GM12891 (cell line): ENCODE results near the gene GLIS1.

Source experiments
- DNase-seq: peaks from one replicate; pipeline ENCODE4 v3.0.0; 2011; ENCODE audit warnings: low spot score; ENCODE audit not compliant: insufficient read length
- FAIRE-seq: peaks from 2 replicates; lab custom pipeline; 2011; peaks lifted over from hg19 to GRCh38; lab: Jason Lieb, UNC
- PAX5 ChIP-seq: IDR thresholded peaks from 2 replicates; pipeline ENCODE4 v1.6.1; 2011; ENCODE audit warnings: low read length, moderate library complexity, mild to moderate bottlenecking; ENCODE audit not compliant: insufficient read depth, severe bottlenecking
- POLR2A ChIP-seq: IDR thresholded peaks from 2 replicates; pipeline ENCODE4 v1.6.1; 2011; ENCODE audit warnings: low read depth, low read length, control low read depth
- POLR2AphosphoS5 ChIP-seq: IDR thresholded peaks from 2 replicates; pipeline ENCODE4 v1.6.1; 2011; ENCODE audit warnings: low read depth, low read length, control low read depth
- POU2F2 ChIP-seq: IDR thresholded peaks from 2 replicates; pipeline ENCODE4 v1.6.1; 2011; ENCODE audit warnings: low read depth, mild to moderate bottlenecking, control low read depth, low read length, moderate library complexity
- SPI1 ChIP-seq: IDR thresholded peaks from 2 replicates; pipeline ENCODE4 v1.6.1; 2011; ENCODE audit warnings: low read depth, low read length, control low read depth
- TAF1 ChIP-seq: IDR thresholded peaks from 2 replicates; pipeline ENCODE4 v1.6.1; 2011; ENCODE audit warnings: low read depth, low read length, control low read depth

Gene GLIS1

GRCh38 chr1:53551428-53551995 is 187.5 kb downstream of the GLIS1 start:
- DNase-seq: no peak
- TF ChIP-seq POU2F2 (no peak), POLR2AphosphoS5 (no peak), PAX5 (no peak), POLR2A (no peak), TAF1 (no peak), SPI1 (no peak)
- no peak for FAIRE-seq

- no peak for DNase-seq
- FAIRE-seq: no peak
- no peak for TF ChIP-seq POU2F2
- TF ChIP-seq PAX5: no peak
- no peak for TF ChIP-seq POLR2A
- TF ChIP-seq TAF1: no peak
- no peak for TF ChIP-seq SPI1
- TF ChIP-seq POLR2AphosphoS5: no peak
Observed at GRCh38 chr1:53550201-53550741, 188.7 kb downstream of the GLIS1 start.

GRCh38 chr1:53549781-53550180 is 189.2 kb downstream of the GLIS1 start:
- TF ChIP-seq TAF1 (no peak), POU2F2 (no peak), POLR2AphosphoS5 (no peak), PAX5 (no peak), SPI1 (no peak), POLR2A (no peak)
- DNase-seq (no peak), FAIRE-seq (no peak)

- FAIRE-seq: no peak
- no peak for DNase-seq
- no peak for TF ChIP-seq PAX5
- TF ChIP-seq POU2F2: no peak
- no peak for TF ChIP-seq POLR2A
- no peak for TF ChIP-seq TAF1
- TF ChIP-seq POLR2AphosphoS5: no peak
- TF ChIP-seq SPI1: no peak
Observed at GRCh38 chr1:53549287-53549686, 189.7 kb downstream of the GLIS1 start.

- DNase-seq (no peak), FAIRE-seq (no peak)
- TF ChIP-seq SPI1: no peak
- TF ChIP-seq PAX5: no peak
- no peak for TF ChIP-seq POLR2A
- TF ChIP-seq TAF1: no peak
- TF ChIP-seq POLR2AphosphoS5: no peak
Observed at GRCh38 chr1:53548031-53548491, 190.9 kb downstream of the GLIS1 start.

- DNase-seq: no peak
- FAIRE-seq: no peak
- TF ChIP-seq TAF1 (no peak), PAX5 (no peak), POU2F2 (no peak), POLR2AphosphoS5 (no peak), SPI1 (no peak), POLR2A (no peak)
Observed at GRCh38 chr1:53547231-53547790, 191.7 kb downstream of the GLIS1 start.

GRCh38 chr1:53546409-53547155 is 192.4 kb downstream of the GLIS1 start:
- no peak for TF ChIP-seq POU2F2
- no peak for TF ChIP-seq SPI1
- TF ChIP-seq PAX5: no peak
- TF ChIP-seq POLR2AphosphoS5: no peak
- no peak for TF ChIP-seq POLR2A
- no peak for TF ChIP-seq TAF1

GRCh38 chr1:53545663-53546408 is 193.1 kb downstream of the GLIS1 start:
- FAIRE-seq (no peak), DNase-seq (no peak)
- TF ChIP-seq PAX5: no peak
- no peak for TF ChIP-seq POLR2AphosphoS5
- no peak for TF ChIP-seq POU2F2
- TF ChIP-seq SPI1: no peak

More at GRCh38 chr1:53546409-53547155, 192.4 kb downstream of the GLIS1 start:
- no peak for FAIRE-seq
- DNase-seq: no peak
